GM18517 (cell line): ENCODE data around the gene BACH2.
"Not testable (repeated sequence)": the region's sequence is repeated elsewhere in the genome, so short reads cannot be mapped to it uniquely, and the experiment has no call there.

Experiments
- ATAC-seq: cut with Tn5 transposase; IDR thresholded peaks from one replicate; pipeline ENCODE4 v1.9.1; 2021; ENCODE audit warnings: mild to moderate bottlenecking, moderate library complexity; ENCODE audit not compliant: unreplicated experiment

Gene BACH2

DNA sequence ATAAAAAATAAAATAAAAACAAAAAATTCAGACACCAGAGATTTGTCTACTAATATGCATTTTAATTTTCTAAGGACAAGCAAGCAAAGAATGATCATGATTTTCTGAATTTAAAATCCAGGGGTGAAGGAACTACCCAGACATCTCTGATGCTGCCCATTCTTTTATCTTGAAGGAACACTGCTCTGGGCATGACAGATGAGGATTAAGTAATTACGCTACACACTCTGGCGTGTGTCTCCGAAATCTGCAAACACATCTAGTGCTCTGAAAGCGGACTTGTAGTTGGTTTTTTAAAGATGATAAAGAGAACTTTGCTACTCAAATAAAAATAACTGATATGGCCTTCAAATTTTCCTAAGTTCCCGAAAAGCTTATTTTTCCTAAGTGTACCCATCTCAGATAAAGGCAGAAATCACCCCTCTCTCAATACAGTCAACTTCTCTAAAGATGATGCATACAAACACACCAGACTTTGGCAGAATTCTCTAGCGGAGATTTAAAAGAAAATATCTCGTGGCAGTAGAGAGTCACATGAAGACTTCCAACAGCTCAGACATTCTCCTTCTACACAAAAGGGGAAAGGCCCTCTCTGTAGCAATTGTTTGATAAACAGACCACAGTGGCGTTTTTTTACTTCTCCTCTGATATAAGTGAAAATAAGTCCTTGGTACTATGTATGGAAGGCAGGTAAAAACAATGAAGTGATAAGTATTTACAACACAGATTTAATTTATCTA, 133.8 kb downstream of the BACH2 start:
- no peak for ATAC-seq

GRCh38 chr6:90160013-90160412, 136.6 kb downstream of the BACH2 start:
- no peak for ATAC-seq

DNA sequence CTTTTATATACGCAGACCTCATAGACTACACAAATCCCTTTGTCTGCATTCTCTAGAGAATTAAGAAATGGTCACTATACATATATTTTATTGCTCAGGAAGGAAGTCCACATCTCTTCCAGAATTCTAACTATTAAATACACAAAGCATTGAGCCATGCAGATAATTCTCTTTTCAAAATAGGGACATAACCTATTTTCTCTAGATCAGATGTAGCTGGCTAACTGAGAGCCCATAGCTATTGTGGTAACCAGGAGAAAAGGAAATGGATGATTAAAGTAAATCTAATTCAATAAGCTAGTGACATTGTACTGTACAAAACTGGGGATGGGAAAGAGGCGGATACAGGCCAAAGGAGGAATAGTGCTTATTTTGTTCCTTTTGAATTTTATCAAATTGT, 137.2 kb downstream of the BACH2 start:
- ATAC-seq = no peak

DNA sequence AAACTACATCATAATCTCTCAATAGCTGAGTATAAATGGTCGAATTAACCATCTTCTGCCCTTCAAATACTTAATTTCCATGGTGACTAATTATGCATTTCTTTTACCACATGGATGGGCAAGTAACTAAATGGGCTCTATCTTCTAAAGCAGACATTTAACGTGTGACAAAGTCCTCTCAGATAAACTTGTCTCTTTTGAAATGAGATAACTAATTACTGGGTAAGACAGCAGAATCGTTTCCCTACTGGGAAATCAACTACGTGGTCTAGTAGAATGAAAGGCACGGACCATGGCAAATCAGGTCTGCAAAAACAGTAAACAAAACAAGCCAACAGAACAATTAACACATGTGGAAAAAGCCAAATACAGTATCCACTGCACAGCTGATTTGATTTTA, 137.7 kb downstream of the BACH2 start:
- ATAC-seq = no peak

DNA sequence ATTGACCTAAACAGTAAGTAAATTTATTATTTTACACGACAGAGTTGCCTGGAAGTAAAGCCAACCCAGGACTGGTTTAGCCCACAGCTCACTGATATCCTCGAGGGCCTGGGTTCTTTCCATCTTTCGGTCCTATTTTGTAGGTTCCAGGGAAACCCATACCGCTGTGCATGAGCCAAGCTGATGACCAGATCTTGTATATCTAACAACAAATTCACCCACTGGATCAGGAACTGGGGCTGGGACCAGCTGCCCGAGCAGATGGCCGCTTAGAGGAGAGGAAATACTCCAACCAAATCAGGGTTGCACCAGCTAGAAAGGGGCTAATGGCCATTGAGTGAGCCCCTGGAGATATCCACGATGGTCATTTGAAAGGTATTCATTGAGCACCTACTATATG, 139.2 kb downstream of the BACH2 start:
- no peak for ATAC-seq

DNA sequence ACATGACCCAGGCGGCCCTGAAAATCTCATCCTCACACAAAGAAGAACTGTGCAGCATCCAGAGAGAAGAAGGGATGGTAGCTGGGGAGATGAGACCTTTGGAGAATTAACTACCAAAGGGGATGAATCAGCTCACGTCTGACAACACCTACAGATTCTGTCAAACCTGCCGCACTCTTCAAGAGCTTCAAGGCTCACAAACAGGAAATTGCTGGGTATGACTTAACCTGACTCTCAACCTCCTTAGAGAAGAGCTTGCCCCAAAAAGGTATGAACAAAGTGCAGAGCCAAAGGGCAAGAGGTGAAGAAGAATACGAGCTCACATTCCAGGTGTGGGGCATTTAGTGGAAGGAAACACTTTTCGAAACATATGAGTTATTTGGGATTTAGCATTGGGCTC, 139.8 kb downstream of the BACH2 start:
- no peak for ATAC-seq

- ATAC-seq = no peak
Measured at GRCh38 chr6:90154755-90155470, 141.7 kb downstream of the BACH2 start.

GRCh38 chr6:90151576-90152422, 144.8 kb downstream of the BACH2 start:
- no peak for ATAC-seq

GRCh38 chr6:90149280-90149679, 147.4 kb downstream of the BACH2 start:
- ATAC-seq = no peak

GRCh38 chr6:90148867-90149266, 147.8 kb downstream of the BACH2 start:
- ATAC-seq = no peak

GRCh38 chr6:90146921-90147649, 149.6 kb downstream of the BACH2 start:
- no peak for ATAC-seq

- no peak for ATAC-seq
Measured at GRCh38 chr6:90146024-90146423, 150.6 kb downstream of the BACH2 start.

- ATAC-seq = no peak
Measured at GRCh38 chr6:90144928-90145555, 151.6 kb downstream of the BACH2 start.

DNA sequence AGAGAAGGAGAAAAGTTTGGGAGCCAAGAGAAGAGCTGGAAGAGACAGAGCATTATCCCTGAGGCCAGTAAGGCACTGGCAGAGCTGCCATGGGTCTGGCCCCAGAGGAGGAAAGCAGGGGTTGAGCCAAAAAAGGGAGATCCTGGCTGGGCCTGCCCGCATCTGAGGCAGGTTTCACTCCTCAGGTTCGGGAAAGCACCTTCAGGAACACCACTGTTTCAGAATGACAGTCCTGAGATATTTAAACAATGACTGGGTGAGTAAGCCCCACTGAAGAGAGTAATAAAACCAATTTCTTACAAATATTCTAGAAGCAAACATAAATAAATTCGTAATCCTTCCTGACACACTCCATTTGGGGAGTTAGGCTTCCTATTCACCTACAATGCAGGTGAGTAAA, 152.2 kb downstream of the BACH2 start:
- no peak for ATAC-seq

DNA sequence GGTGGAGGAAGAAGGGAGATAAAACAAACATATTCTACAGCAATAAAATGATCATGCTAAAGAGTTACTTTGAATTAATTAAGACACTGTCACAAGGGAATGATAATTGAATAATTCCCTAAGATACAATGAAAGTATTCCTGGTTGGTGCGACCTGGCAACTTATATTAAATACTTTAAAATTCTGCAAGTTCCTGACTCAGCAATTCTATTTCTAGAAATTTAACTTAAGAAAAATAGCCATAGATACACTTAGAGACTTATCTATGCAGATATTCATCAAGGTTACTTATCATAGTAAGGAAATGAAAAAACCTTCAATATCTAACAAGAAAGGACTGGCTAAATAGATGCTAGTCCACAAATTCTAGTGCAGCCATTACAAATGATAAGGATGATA, 156.0 kb downstream of the BACH2 start:
- no peak for ATAC-seq

- ATAC-seq = no peak
Measured at GRCh38 chr6:90139272-90139817, 157.3 kb downstream of the BACH2 start.

DNA sequence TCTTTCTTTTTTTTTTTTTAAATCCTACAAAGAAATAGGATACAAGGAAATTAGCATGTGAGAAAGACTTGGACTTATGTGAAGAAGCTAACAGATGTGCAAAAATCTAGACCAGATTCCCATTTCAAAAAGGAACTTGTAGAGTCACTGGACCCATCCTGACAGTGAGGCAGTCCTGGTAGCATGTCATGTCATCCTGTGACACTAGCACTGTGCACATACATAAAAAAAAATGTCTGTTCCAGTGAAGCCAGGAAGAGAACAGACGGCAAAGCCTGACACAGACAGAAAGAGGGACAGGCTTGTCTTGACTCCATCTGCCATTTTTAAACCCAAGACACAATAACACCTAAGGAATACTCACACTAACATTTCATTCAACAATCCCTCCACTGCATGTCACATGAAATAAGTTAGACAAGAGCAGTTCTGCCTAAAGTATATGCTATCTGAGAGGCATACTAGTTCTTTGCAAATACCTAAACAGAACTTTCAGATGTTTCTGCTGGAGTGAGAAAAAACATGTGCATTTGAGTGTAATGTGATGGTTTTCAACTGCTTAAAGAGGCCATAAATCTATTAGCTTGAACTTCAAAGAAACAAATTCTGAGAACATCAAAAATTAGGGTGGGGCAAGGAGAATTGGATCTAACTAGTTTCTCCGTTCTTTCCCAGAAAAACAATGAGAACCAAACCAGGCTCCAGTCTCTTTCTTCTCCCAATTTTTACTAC, 159.6 kb downstream of the BACH2 start:
- ATAC-seq = no peak

GRCh38 chr6:90136176-90136575, 160.5 kb downstream of the BACH2 start:
- no peak for ATAC-seq

GRCh38 chr6:90135667-90136066, 161.0 kb downstream of the BACH2 start:
- ATAC-seq = no peak

DNA sequence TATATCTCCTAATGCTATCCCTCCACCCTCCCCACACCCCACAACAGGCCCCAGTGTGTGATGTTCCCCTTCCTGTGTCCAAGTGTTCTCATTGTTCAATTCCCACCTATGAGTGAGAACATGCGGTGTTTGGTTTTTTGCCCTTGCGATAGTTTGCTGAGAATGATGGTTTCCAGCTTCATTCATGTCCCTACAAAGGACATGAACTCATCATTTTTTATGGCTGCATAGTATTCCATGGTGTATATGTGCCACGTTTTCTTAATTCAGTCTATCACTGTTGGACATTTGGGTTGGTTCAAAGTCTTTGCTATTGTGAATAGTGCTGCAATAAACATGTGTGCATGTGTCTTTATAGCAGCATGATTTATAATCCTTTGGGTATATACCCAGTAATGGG, 163.0 kb downstream of the BACH2 start:
- not testable (repeated sequence) for ATAC-seq
